H9 (cell line): ENCODE results near the gene ZNF415. TPM values are rescaled to one million over a fixed set of nuclear protein-coding genes. Genes with fewer than 3 reads are reported as not detected.

Experiments
- DNase-seq: peaks from one replicate; pipeline ENCODE4 v3.0.0-alpha.2; 2017
- H2AFZ ChIP-seq: one replicate; pipeline ENCODE4 v1.6.1; 2013; ENCODE audit warnings: mild to moderate bottlenecking, low read length, control low read depth, moderate library complexity
- H2AK5ac ChIP-seq: 2 replicates; pipeline ENCODE4 v1.6.1; 2013; ENCODE audit warnings: low read length, control low read depth, mixed read lengths; ENCODE audit not compliant: insufficient read length
- H2BK120ac ChIP-seq: one replicate; pipeline ENCODE4 v1.6.1; 2013; ENCODE audit warnings: low read depth, mild to moderate bottlenecking, low read length, control low read depth, inconsistent platforms; ENCODE audit not compliant: poor library complexity, severe bottlenecking
- H2BK12ac ChIP-seq: 2 replicates; pipeline ENCODE4 v1.6.1; 2013; ENCODE audit warnings: low read length, control low read depth, mixed read lengths, low read depth; ENCODE audit not compliant: insufficient read length
- H2BK15ac ChIP-seq: 2 replicates; pipeline ENCODE4 v1.6.1; 2013; ENCODE audit warnings: low read depth, low read length, control low read depth
- H2BK20ac ChIP-seq: one replicate; pipeline ENCODE4 v1.6.1; 2013; ENCODE audit warnings: low read depth, mild to moderate bottlenecking, low read length, control low read depth, inconsistent platforms; ENCODE audit not compliant: poor library complexity, severe bottlenecking
- H2BK5ac ChIP-seq: 2 replicates; pipeline ENCODE4 v1.6.1; 2013; ENCODE audit warnings: low read length, control low read depth, mixed read lengths; ENCODE audit not compliant: insufficient read length
- H3K14ac ChIP-seq: 2 replicates; pipeline ENCODE4 v1.6.1; 2013; ENCODE audit warnings: low read length, control low read depth; ENCODE audit not compliant: insufficient read depth
- H3K18ac ChIP-seq: 2 replicates; pipeline ENCODE4 v1.6.1; 2013; ENCODE audit warnings: low read depth, mild to moderate bottlenecking, mixed read lengths, low read length, control low read depth; ENCODE audit not compliant: insufficient read length
- H3K23ac ChIP-seq: 2 replicates; pipeline ENCODE4 v1.6.1; 2013; ENCODE audit warnings: low read length, control low read depth, mixed read lengths, low read depth; ENCODE audit not compliant: insufficient read length
- H3K23me2 ChIP-seq: 2 replicates; pipeline ENCODE4 v1.6.1; 2013; ENCODE audit warnings: low read depth, mild to moderate bottlenecking, mixed read lengths, low read length, control low read depth; ENCODE audit not compliant: insufficient read length, poor library complexity, severe bottlenecking
- H3K27ac ChIP-seq: 2 replicates; pipeline ENCODE4 v1.5.1; 2013; ENCODE audit warnings: low read length, control low read depth, mixed read lengths, low read depth; ENCODE audit not compliant: insufficient read length
- H3K27me3 ChIP-seq: 2 replicates; pipeline ENCODE4 v1.6.1; 2013; ENCODE audit warnings: low read length, control low read depth, inconsistent platforms; ENCODE audit not compliant: insufficient read depth
- H3K4ac ChIP-seq: 2 replicates; pipeline ENCODE4 v1.6.1; 2013; ENCODE audit warnings: low read depth, mild to moderate bottlenecking, control low read depth, inconsistent platforms, low read length, moderate library complexity
- H3K4me1 ChIP-seq: 2 replicates; pipeline ENCODE4 v1.6.1; 2013; ENCODE audit warnings: low read length, control low read depth, inconsistent platforms; ENCODE audit not compliant: insufficient read depth
- H3K4me2 ChIP-seq: 2 replicates; pipeline ENCODE4 v1.6.1; 2013; ENCODE audit warnings: low read length, control low read depth, mixed read lengths; ENCODE audit not compliant: insufficient read length, insufficient read depth
- H3K56ac ChIP-seq: 2 replicates; pipeline ENCODE4 v1.6.1; 2013; ENCODE audit warnings: low read depth, mild to moderate bottlenecking, mixed read lengths, low read length, control low read depth; ENCODE audit not compliant: insufficient read length
- H3K79me1 ChIP-seq: 2 replicates; pipeline ENCODE4 v1.6.1; 2013; ENCODE audit warnings: low read depth, mild to moderate bottlenecking, moderate library complexity, low read length, control low read depth, inconsistent platforms; ENCODE audit not compliant: insufficient read depth, poor library complexity, severe bottlenecking
- H3K79me2 ChIP-seq: 2 replicates; pipeline ENCODE4 v1.6.1; 2013; ENCODE audit warnings: low read length, control low read depth, inconsistent platforms; ENCODE audit not compliant: insufficient read depth
- H3K9ac ChIP-seq: 2 replicates; pipeline ENCODE4 v1.6.1; 2013; ENCODE audit warnings: low read length, control low read depth, mixed read lengths; ENCODE audit not compliant: insufficient read length; ENCODE audit errors: extremely low read depth
- H3K9me3 ChIP-seq: one replicate; pipeline ENCODE4 v1.6.1; 2013; ENCODE audit warnings: low read depth, low read length, inconsistent platforms; ENCODE audit not compliant: control insufficient read depth
- H3T11ph ChIP-seq: one replicate; pipeline ENCODE4 v1.6.1; 2013; ENCODE audit warnings: mild to moderate bottlenecking, low read length, control low read depth, inconsistent platforms
- H4K20me1 ChIP-seq: one replicate; pipeline ENCODE4 v1.6.1; 2013; ENCODE audit not compliant: control insufficient read depth, insufficient read length, insufficient read depth
- H4K5ac ChIP-seq: 2 replicates; pipeline ENCODE4 v1.6.1; 2013; ENCODE audit warnings: low read depth, mild to moderate bottlenecking, mixed read lengths, low read length, control low read depth; ENCODE audit not compliant: insufficient read length
- H4K8ac ChIP-seq: replicated peaks from 2 replicates; pipeline ENCODE4 v1.6.1; 2013; ENCODE audit warnings: low read length, control low read depth, mixed read lengths, low read depth; ENCODE audit not compliant: insufficient read length
- H4K91ac ChIP-seq: 2 replicates; pipeline ENCODE4 v1.6.1; 2013; ENCODE audit warnings: low read depth, mild to moderate bottlenecking, moderate library complexity, mixed read lengths, low read length, control low read depth; ENCODE audit not compliant: insufficient read length
- H3K27ac Mint-ChIP-seq, 3 experiments: 2 replicates in 2 of 3; 3 replicates in 1 of 3; pipeline ENCODE4 v1.8.0; 2020 to 2021; ENCODE audit warnings: mixed read lengths in 3 of 3, mild to moderate bottlenecking in 1 of 3, moderate library complexity in 1 of 3
- H3K27me3 Mint-ChIP-seq: 2 replicates; pipeline ENCODE4 v1.8.0; 2021; ENCODE audit warnings: low read depth, mild to moderate bottlenecking, moderate library complexity, mixed read lengths
- H3K36me3 Mint-ChIP-seq, 3 experiments: 2 replicates in 2 of 3; 3 replicates in 1 of 3; pipeline ENCODE4 v1.8.0; 2020 to 2021; ENCODE audit warnings: low read depth in 3 of 3, mixed read lengths in 3 of 3; ENCODE audit not compliant: insufficient read depth in 1 of 3
- H3K4me1 Mint-ChIP-seq, 2 experiments: 2 replicates each; pipeline ENCODE4 v1.8.0; 2020; ENCODE audit warnings: mixed read lengths in 2 of 2
- H3K4me3 Mint-ChIP-seq, 2 experiments: 2 replicates in 1 of 2; 3 replicates in 1 of 2; pipeline ENCODE4 v1.8.0; 2020 to 2021; ENCODE audit warnings: mild to moderate bottlenecking in 2 of 2, mixed read lengths in 2 of 2, moderate library complexity in 1 of 2
- H3K9me3 Mint-ChIP-seq, 2 experiments: 2 replicates in 1 of 2; 3 replicates in 1 of 2; pipeline ENCODE4 v1.8.0; 2020; ENCODE audit warnings: mild to moderate bottlenecking in 2 of 2, mixed read lengths in 2 of 2, moderate library complexity in 1 of 2
- WGBS: extraction: QIAGEN DNeasy Blood & Tissue Kit; methylation state at CpG from one replicate; pipeline ENCODE4 v1.1.7; 2013; ENCODE audit warnings: missing lambda C conversion rate, low lambda C conversion rate, mixed read lengths; ENCODE audit not compliant: insufficient read length; ENCODE audit errors: extremely low coverage; 5-methylcytosine and 5-hydroxymethylcytosine counted together
- total RNA-seq: library from RNA; stranded (reverse); gene quantifications from 2 replicates; pipeline ENCODE4 v1.2.1, GENCODE V29; 2021
- TF ChIP-seq, protein P1 (sequence below): fragments of 200-600 bp; sonication (generic); conservative IDR thresholded peaks from 3 replicates; pipeline ENCODE4 v1.8.0; 2021; ENCODE audit warnings: antibody characterized with exemption, mild to moderate bottlenecking

The ZNF415 gene
- total RNA-seq, 1 experiment from 2014 or later = 12.3 TPM

DNA sequence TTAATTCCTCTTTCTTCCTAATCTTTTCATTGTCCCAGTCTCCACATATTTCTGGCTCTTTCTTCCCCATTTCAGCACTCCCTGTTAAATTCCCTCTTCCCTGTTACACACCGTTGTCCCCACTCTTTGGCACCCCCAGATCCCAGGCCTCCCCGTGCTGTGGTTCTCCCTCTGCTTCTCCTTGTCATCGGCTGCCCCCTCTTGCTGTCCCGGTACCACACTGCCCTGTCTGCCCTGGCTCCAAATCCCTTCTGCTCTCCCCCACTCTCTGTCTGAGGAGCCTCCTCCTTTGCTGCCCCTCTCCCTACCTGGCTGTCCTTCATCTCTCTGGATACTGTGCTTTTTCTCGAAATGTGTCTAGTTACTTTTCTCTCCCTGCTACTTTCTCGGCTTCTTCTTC is 983 bp downstream of the ZNF415 start:
- Mint-ChIP-seq H3K36me3 (peaks cover 0 to 12% (median 2%) of the 10 kb centered on the region in 3 experiments; a peak in 4 of 7 replicates), H3K4me3 (peak overlapping the region; percentile 80 to 85), H3K4me1 (peaks cover 17 to 24% of the 10 kb centered on the region in 2 experiments), H3K9me3 (no peaks in the 10 kb centered on the region; a peak in 1 of 5 replicates), H3K27me3 (peaks cover 14% of the 10 kb centered on the region), H3K27ac (no peak overlapping the region)
- H3K4ac ChIP-seq = no peak overlapping the region
- H3K14ac ChIP-seq = no peak overlapping the region; the same call in 1 of the 2 replicates
- TF ChIP-seq, protein P1, sequence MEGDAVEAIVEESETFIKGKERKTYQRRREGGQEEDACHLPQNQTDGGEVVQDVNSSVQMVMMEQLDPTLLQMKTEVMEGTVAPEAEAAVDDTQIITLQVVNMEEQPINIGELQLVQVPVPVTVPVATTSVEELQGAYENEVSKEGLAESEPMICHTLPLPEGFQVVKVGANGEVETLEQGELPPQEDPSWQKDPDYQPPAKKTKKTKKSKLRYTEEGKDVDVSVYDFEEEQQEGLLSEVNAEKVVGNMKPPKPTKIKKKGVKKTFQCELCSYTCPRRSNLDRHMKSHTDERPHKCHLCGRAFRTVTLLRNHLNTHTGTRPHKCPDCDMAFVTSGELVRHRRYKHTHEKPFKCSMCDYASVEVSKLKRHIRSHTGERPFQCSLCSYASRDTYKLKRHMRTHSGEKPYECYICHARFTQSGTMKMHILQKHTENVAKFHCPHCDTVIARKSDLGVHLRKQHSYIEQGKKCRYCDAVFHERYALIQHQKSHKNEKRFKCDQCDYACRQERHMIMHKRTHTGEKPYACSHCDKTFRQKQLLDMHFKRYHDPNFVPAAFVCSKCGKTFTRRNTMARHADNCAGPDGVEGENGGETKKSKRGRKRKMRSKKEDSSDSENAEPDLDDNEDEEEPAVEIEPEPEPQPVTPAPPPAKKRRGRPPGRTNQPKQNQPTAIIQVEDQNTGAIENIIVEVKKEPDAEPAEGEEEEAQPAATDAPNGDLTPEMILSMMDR = no peak
- peaks cover 11% of the 10 kb centered on the region for H3K23me2 ChIP-seq
- H3K9ac ChIP-seq = no peak overlapping the region
- H3K27me3 ChIP-seq = no peaks in the 10 kb centered on the region
- no peak overlapping the region for H2BK20ac ChIP-seq
- H3K4me2 ChIP-seq = peak overlapping the region; percentile 79
- no peak overlapping the region for H3K27ac ChIP-seq
- no peak overlapping the region for H4K5ac ChIP-seq
- WGBS = no CpG with 5 or more reads among the region's 6 CpGs
- no peak overlapping the region for H4K8ac ChIP-seq
- peaks cover 6% of the 10 kb centered on the region; the same call in 1 of the 2 replicates for H3K4me1 ChIP-seq
- H3K56ac ChIP-seq = no peak overlapping the region
- H2AFZ ChIP-seq = no peak overlapping the region
- no peak overlapping the region for H3T11ph ChIP-seq
- no peak overlapping the region for H2BK15ac ChIP-seq
- H2AK5ac ChIP-seq = no peak overlapping the region
- H2BK5ac ChIP-seq = no peak overlapping the region
- H2BK120ac ChIP-seq = no peak overlapping the region
- H3K23ac ChIP-seq = no peak overlapping the region
- no peak overlapping the region for H2BK12ac ChIP-seq
- no peaks in the 10 kb centered on the region for H3K79me1 ChIP-seq
- DNase-seq = no peak
- no peaks in the 10 kb centered on the region for H3K79me2 ChIP-seq
- H4K20me1 ChIP-seq = no peaks in the 10 kb centered on the region
- H3K18ac ChIP-seq = no peak overlapping the region
- no peaks in the 10 kb centered on the region for H3K9me3 ChIP-seq
- H4K91ac ChIP-seq = no peak overlapping the region
